GM21360 (cell line): ENCODE data around the gene SMG6.
"Not testable (repeated sequence)": the region's sequence is repeated elsewhere in the genome, so short reads cannot be mapped to it uniquely, and the experiment has no call there.

ENCODE experiments used
- ATAC-seq: cut with Tn5 transposase; IDR thresholded peaks from one replicate; pipeline ENCODE4 v1.9.1; 2021; ENCODE audit warnings: mild to moderate bottlenecking, moderate library complexity; ENCODE audit not compliant: unreplicated experiment

SMG6 gene

DNA sequence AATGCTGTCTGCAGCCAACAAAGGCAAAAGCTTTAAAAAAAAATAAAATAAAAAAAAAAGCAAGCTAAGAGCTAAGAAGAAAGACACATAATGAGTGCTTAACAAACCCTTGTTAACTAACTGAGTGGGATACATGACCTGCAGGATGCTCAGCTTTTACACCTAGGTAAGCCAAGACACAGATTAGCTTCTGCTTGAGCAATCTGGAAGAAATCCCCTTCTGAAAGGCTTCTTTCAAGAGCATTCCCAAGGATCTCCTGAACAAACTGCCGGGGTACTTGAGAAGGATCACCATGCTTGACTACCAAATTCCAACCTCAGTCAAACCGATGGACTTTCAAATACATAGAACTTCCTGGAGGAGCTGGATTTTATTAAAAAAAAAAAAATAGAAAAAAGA, 92.9 kb downstream of the SMG6 start:
- no peak for ATAC-seq

- no peak for ATAC-seq
These were observed 95.6 kb downstream of the SMG6 start for GRCh38 chr17:2207815-2208515.

- ATAC-seq = no peak
These were observed 99.2 kb downstream of the SMG6 start for GRCh38 chr17:2204393-2204792.

DNA sequence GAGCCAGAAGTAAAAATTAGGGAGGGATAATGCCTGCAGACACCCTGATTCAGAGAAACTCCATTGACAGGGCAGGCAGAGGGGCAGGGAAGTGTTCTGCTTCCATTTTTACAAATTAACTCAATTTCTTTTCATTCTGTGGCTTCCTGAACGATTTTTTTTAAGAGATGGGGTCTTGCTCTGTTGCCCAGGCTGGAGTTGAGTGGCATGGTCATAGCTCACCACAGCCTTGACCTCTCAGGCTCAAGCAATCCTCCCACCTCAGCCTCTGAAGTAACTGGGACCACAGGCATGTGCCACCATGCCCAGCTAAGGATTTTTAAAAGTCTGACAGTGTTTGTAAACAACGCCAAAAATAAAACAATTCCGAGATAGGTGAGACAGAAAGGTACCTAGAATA, 99.8 kb downstream of the SMG6 start:
- ATAC-seq = no peak

DNA sequence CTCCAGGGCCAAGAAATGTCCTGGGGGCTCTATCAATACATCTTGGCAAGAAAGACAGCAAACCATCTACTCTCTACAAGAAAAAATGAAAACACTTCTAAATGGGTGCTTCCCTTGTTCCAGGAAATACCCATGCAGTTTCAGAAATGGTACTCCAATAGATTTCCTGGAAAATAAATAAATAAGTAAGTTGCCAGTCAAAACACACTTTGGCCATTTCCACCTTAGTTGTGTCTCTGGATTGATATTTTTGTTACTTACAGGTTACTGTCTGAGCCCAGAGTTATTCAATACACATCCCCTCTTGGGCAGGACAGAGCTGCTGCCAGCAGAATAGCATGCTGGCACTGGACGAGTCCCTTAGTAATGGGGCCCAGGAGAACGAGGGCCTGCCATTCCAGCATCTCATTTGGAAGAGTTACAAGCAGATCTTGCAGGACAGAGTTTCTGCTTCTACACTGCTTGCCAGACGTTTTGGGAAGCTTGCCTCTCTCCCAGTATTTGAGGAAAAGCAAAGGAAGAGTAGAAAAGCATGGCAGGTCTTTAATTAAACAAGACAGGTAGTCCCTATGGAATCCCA, 100.5 kb downstream of the SMG6 start:
- no peak for ATAC-seq

GRCh38 chr17:2202302-2202995, 101.1 kb downstream of the SMG6 start:
- ATAC-seq = no peak

DNA sequence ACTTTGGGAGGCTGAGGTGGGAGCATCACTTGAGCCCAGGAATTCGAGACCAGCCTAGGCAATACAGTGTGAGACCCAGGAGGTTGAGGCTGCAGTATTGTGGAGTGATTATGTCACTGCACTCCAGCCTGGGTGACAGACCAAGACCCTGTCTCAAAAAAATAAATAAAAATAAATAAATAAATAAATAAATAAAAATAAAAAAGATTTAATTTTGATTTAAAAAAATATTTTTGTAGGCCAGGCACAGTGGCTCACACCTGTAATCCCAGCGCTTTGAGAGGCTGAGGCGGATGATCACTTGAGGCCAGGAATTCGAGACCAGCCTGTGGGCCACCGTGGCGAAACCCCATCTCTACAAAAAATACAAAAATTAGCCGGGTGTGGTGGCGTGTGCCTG, 104.2 kb downstream of the SMG6 start:
- ATAC-seq = not testable (repeated sequence)

DNA sequence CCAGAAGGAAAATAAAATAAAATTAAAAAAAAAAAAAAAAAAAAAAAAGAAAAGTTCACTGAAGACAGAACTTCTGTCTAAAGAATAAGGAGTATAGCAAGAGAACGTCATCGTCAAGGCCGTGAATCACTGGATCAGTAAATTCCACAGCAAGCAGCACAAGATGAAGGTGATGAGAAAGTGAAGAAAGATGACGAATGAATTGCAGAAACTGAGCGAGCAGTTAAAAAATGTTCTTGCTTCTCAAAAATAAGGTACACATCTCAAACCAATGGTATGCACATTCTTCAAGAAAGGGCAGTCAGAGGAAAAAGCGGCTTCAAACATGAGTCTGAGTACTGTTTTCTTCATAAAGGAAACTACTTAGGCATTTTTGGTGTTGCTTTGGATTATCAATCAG, 104.7 kb downstream of the SMG6 start:
- no peak for ATAC-seq

DNA sequence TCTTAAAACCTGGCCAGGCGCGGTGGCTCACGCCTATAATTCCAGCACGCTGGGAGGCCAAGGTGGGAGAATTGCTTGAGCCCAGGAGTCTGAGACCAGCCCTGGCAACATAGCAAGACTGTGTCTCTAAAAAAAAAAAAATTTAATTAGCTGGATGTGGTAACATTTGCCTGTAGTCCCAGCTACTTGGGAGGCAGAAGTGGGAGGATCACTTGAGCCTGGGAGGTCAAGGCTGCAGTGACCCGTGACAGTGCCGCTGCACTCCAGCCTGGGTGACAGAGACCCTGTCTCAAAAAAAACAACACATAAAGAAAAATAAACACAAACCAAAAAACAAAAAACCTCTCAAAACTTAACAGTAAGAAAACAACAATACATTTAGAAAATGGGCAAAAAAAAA, 106.3 kb downstream of the SMG6 start:
- ATAC-seq = no peak

DNA sequence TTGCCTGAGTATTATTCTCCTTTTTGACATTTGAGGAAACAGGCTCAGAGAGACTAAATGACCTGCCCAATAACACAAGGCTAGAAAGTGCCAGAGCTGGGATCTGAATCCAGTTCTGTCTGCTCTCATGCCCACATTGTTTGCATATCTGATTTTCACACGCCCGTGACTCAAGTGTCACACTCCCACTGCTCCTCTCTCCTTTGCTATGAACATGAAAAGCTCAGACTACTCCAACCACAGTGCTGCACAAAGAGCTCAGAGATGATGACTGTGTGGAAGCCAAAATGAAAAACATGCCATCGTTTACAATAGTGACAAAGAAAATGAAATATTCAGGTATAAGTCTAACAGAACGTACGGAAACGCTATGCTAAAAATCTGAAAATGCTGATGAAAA, 107.9 kb downstream of the SMG6 start:
- no peak for ATAC-seq

DNA sequence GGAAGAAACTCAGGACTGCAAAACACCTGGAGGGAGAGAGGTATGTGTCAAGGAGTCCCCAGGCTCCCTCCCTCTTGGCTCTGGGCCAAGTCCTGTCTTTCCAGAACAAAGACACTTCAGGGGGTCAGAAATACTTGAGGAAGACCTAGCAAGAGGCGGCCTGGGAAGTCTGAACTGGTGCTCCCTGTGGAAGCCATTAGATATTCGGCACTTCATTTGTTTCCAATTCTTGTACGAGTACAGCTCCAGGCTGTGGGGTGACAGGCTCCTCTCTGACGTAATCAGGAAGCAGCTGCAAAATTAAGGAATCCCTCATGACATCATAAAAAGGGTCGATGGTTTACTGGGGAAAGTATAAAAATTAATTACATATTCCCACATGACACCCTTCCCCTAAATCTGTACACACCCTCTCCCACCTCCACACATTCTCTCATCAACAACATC, 108.7 kb downstream of the SMG6 start:
- ATAC-seq = no peak

- no peak for ATAC-seq
These were observed 111.1 kb downstream of the SMG6 start for GRCh38 chr17:2192367-2193057.

- no peak for ATAC-seq
These were observed 111.8 kb downstream of the SMG6 start for GRCh38 chr17:2191785-2192184.

DNA sequence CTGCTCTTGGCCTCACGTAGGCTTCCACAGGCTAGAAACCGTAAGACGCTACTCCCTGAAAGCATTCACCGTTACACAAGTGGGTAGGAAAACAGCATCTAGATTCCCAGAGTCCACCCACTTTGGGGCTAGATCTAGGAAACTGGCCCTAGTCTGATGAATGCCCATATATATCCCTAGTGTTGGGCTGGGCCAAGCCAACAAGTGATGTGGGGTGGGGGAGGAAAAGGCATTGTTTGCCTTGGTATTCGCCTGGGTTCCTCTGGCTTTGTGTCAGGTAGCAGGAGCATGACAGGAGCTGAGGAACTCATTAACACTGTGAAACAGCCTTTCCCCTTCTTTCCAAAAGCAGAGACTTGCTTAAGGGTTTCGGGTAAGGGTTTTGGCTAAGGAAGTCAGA, 112.4 kb downstream of the SMG6 start:
- no peak for ATAC-seq

- ATAC-seq = no peak
These were observed 113.6 kb downstream of the SMG6 start for GRCh38 chr17:2190014-2190413.

- ATAC-seq = no peak
These were observed 114.5 kb downstream of the SMG6 start for GRCh38 chr17:2188971-2189630.

DNA sequence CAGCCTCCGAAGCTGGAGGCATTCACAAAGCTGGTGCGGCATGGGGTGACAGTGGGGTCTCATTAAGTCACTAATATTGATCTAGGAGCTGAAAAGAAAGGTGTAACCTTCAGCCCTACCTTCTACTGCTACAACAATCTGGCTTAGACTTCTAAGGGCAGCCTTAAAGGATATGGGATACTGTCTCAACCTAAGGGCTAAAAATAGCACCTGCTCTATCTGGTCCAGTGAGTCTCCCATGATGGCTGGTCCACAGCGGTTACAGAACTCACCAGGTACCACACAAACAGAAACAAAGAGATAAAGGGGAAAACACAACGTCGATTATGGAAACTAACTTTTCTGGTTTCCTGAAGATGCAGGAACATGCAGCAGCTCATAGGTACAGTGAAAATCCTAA, 115.8 kb downstream of the SMG6 start:
- no peak for ATAC-seq

DNA sequence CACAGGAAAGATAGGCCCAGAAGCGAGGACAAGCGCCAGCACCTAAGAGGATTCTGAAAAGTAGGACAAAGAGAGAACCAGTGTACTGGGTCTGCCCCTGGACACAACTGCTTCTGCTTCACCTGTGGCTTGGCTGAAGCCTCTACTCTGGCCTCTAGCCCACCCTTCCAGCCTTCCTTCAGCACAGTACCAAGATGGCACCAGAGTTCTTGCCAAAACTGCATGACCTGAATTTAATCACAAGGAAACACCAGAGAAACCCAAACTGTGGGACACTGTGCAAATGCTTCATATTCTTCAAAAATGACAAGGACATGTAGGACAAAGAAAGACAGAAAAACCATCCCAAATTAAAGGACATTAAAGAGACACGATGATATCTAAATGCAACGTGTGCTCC, 116.6 kb downstream of the SMG6 start:
- no peak for ATAC-seq

DNA sequence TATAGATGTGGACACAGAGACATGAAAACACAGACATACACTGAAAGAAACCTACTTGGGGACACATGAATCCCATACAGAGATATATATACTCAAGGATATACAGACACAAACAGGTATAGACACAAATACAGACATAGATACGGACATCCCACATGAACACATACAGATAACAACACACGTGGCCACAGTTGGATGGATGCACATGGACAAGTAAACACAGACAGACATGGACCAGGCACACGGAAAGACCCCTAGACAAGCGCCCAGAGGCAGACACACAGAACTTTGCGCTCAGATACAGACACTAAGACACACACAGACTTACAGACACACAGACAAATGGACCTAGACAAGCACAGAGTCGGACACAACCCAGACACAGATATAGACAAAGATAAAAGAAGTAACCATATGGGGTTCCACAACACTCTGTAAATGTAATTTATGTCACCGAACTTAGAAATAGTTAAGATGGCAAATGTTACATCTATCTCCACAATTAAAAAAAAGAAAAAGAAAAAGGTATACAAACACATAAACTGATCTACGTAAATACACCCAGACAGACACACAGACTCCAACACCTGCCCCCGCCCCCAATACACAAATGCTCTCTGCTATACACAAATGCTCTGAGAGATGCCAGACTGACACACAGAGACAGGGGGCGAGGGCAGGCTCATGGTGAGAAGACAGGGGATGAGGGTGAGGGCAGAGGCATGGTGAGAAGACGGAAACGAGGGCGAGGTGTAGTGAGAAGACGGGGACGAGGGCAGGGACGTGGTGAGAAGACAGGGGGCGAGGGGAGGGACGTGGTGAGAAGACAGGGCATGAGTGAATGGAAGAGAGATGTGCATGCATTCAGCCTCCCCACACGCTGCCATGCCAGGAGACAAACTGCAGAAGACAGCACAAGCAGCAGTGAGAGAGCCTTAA, 118.3 kb downstream of the SMG6 start:
- ATAC-seq = no peak

DNA sequence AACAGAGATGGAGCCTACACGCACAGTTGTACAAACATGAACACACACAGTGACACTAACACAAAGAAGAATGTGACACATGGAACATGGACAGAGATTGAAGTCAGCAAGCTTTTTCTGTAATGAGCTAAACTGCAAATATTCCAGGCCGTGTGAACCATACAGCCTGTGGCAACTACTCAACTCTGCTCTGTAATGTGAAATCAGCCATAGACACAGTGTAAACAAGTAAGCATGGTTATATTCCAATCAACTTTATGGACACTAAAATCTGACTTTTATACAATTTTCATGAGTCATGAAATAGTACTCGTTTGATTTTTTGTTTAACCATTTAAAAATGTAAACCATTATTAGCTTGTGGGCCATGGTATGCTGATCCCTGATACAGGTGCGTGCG, 120.2 kb downstream of the SMG6 start:
- no peak for ATAC-seq
